ENCODE results near the gene RABEPK.

DNA sequence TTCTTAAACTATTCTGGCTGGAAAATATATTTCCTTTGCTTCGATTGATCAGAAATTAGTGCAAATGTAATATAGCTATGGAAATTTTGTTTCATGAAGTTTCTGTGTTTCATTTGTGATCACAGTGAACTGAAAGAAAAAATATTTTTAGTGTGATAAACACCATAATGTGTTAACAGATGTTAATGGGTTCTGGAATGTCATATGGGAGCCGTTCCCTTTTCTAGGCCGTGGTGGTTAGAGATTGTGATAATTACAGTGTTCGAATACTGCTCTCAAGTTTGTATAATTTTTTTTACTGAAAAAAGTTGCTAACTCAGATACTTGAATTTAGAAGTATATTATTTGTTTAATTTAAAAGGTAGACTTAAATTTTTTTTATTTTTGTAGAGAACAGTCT, 80.6 kb downstream of the RABEPK start:
- TF ChIP-seq, protein P1, sequence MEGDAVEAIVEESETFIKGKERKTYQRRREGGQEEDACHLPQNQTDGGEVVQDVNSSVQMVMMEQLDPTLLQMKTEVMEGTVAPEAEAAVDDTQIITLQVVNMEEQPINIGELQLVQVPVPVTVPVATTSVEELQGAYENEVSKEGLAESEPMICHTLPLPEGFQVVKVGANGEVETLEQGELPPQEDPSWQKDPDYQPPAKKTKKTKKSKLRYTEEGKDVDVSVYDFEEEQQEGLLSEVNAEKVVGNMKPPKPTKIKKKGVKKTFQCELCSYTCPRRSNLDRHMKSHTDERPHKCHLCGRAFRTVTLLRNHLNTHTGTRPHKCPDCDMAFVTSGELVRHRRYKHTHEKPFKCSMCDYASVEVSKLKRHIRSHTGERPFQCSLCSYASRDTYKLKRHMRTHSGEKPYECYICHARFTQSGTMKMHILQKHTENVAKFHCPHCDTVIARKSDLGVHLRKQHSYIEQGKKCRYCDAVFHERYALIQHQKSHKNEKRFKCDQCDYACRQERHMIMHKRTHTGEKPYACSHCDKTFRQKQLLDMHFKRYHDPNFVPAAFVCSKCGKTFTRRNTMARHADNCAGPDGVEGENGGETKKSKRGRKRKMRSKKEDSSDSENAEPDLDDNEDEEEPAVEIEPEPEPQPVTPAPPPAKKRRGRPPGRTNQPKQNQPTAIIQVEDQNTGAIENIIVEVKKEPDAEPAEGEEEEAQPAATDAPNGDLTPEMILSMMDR (IDR thresholded peaks at IDR 0.05): no peak
- TF ChIP-seq POLR2A (IDR thresholded peaks at IDR 0.05): no peak

All from heart left ventricle (tissue), 13 donors.